WTC11 (cell line): ENCODE data around the gene KDM3B. TPM values are rescaled to one million over a fixed set of nuclear protein-coding genes. Genes with fewer than 3 reads are reported as not detected.
"Not testable (repeated sequence)": the region's sequence is repeated elsewhere in the genome, so short reads cannot be mapped to it uniquely, and the experiment has no call there.

Source experiments
- ATAC-seq: fragments of 200-7000 bp; cut with Tn5 transposase; 2 replicates; pipeline ENCODE4 v1.10.0; 2021; ENCODE audit warnings: mild to moderate bottlenecking, moderate library complexity
- CTCF ChIA-PET: fragments of 300-600 bp; sonication (Branson Sonifier 250); formaldehyde crosslinking; loops from one replicate; lab custom pipeline; 2021; ENCODE audit warnings: antibody characterized with exemption; lab: Charles Lee
- POLR2A ChIA-PET: fragments of 350-600 bp; sonication (Branson Sonifier 250); formaldehyde crosslinking; loops from one replicate; lab custom pipeline; 2021; ENCODE audit warnings: antibody characterized with exemption; lab: Charles Lee
- DNase-seq: peaks from one replicate; pipeline ENCODE4 v3.0.0; 2021; ENCODE audit warnings: low spot score
- H3K27ac Mint-ChIP-seq: 2 replicates; pipeline ENCODE4 v1.8.0; 2021; ENCODE audit warnings: mixed read lengths
- H3K27me3 Mint-ChIP-seq: 2 replicates; pipeline ENCODE4 v1.8.0; 2021; ENCODE audit warnings: low read depth, mild to moderate bottlenecking, moderate library complexity, mixed read lengths
- H3K36me3 Mint-ChIP-seq: 2 replicates; pipeline ENCODE4 v1.8.0; 2021; ENCODE audit warnings: mixed read lengths
- H3K4me1 Mint-ChIP-seq: 2 replicates; pipeline ENCODE4 v1.8.0; 2022; ENCODE audit warnings: mixed read lengths
- H3K4me3 Mint-ChIP-seq: 2 replicates; pipeline ENCODE4 v1.8.0; 2021; ENCODE audit warnings: mild to moderate bottlenecking, moderate library complexity, mixed read lengths
- H3K9me3 Mint-ChIP-seq: 2 replicates; pipeline ENCODE4 v1.8.0; 2021; ENCODE audit warnings: mixed read lengths
- ETV6 ChIP-seq: sonication (generic); formaldehyde crosslinking; IDR thresholded peaks from 2 replicates; pipeline ENCODE4 v1.8.1; 2022; ENCODE audit warnings: mild to moderate bottlenecking, missing genetic modification reagents
- GRHL2 ChIP-seq: fragments of 250-450 bp; sonication (Bioruptor Pico); IDR thresholded peaks from 2 replicates; pipeline ENCODE4 v1.8.0; 2022; ENCODE audit warnings: mild to moderate bottlenecking, moderate library complexity; ENCODE audit not compliant: insufficient replicate concordance, severe bottlenecking
- MXD4 ChIP-seq: fragments of 250-450 bp; sonication (Bioruptor Pico); IDR thresholded peaks from 2 replicates; pipeline ENCODE4 v1.8.0; 2021; ENCODE audit warnings: mild to moderate bottlenecking, moderate library complexity, borderline replicate concordance
- RELA ChIP-seq: sonication (generic); formaldehyde crosslinking; IDR thresholded peaks from 2 replicates; pipeline ENCODE4 v1.8.1; 2022; ENCODE audit warnings: missing genetic modification reagents, mild to moderate bottlenecking, borderline replicate concordance
- SMAD3 ChIP-seq: sonication (generic); formaldehyde crosslinking; IDR thresholded peaks from 2 replicates; pipeline ENCODE4 v1.8.0; 2022; ENCODE audit warnings: missing genetic modification reagents, mild to moderate bottlenecking, borderline replicate concordance
- TCF7 ChIP-seq: sonication (generic); formaldehyde crosslinking; IDR thresholded peaks from 2 replicates; pipeline ENCODE4 v1.8.0; 2022; ENCODE audit warnings: mild to moderate bottlenecking, low read depth, missing genetic modification reagents, moderate library complexity
- TP53 ChIP-seq: sonication (generic); formaldehyde crosslinking; IDR thresholded peaks from 2 replicates; pipeline ENCODE4 v1.8.1; 2023; ENCODE audit warnings: mild to moderate bottlenecking, missing genetic modification reagents
- ZBTB21 ChIP-seq: sonication (generic); formaldehyde crosslinking; IDR thresholded peaks from 2 replicates; pipeline ENCODE4 v1.8.1; 2023; ENCODE audit warnings: mild to moderate bottlenecking, missing genetic modification reagents, borderline replicate concordance
- ZNF232 ChIP-seq: sonication (generic); formaldehyde crosslinking; IDR thresholded peaks from 2 replicates; pipeline ENCODE4 v1.8.0; 2022; ENCODE audit warnings: mild to moderate bottlenecking, missing genetic modification reagents
- total RNA-seq: library from RNA; stranded (reverse); gene quantifications from 3 replicates; pipeline ENCODE4 v1.2.3, GENCODE V29; 2021
- TF ChIP-seq, protein P1 (sequence below): sonication (generic); formaldehyde crosslinking; IDR thresholded peaks from 2 replicates; pipeline ENCODE4 v1.8.1; 2023; ENCODE audit warnings: mild to moderate bottlenecking, missing genetic modification reagents
- TF ChIP-seq, protein P2 (sequence below): sonication (generic); formaldehyde crosslinking; IDR thresholded peaks from 2 replicates; pipeline ENCODE4 v1.8.1; 2022; ENCODE audit warnings: mild to moderate bottlenecking, moderate library complexity, missing genetic modification reagents
- TF ChIP-seq, protein P3 (sequence below): sonication (generic); formaldehyde crosslinking; IDR thresholded peaks from 2 replicates; pipeline ENCODE4 v1.8.1; 2023; ENCODE audit warnings: mild to moderate bottlenecking, moderate library complexity, missing genetic modification reagents
- TF ChIP-seq, protein P4 (sequence below): sonication (generic); formaldehyde crosslinking; IDR thresholded peaks from 2 replicates; pipeline ENCODE4 v1.8.0; 2022; ENCODE audit warnings: missing genetic modification reagents
- TF ChIP-seq, protein P5 (sequence below): fragments of 250-450 bp; sonication (Bioruptor Pico); IDR thresholded peaks from 2 replicates; pipeline ENCODE4 v1.9.0; 2021; ENCODE audit warnings: moderate library complexity, mild to moderate bottlenecking, inconsistent platforms, borderline replicate concordance

KDM3B gene
- total RNA-seq, 1 experiment from 2014 or later, result 87.9 TPM

DNA sequence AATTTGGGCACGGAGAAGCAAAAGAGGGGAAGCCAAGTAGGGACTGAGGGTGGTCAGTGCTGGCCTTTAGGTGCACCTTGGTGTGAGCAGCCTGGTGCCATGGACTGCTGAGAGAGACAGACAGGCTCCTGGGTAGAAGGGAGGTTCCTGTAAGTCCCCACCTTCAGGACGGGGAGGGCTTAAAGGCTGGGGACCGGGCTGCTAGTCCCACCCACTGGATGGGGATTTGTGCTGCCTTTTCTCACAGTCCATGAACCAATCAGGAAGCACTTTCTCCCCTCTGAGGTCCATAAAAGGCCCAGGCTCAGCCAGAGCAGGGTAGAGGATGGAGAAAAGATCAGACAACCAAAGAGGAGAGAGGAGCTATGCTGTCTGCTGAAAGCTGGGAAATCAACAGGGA lies 36.1 kb upstream of the KDM3B start (continued):
- TF ChIP-seq, protein P1, sequence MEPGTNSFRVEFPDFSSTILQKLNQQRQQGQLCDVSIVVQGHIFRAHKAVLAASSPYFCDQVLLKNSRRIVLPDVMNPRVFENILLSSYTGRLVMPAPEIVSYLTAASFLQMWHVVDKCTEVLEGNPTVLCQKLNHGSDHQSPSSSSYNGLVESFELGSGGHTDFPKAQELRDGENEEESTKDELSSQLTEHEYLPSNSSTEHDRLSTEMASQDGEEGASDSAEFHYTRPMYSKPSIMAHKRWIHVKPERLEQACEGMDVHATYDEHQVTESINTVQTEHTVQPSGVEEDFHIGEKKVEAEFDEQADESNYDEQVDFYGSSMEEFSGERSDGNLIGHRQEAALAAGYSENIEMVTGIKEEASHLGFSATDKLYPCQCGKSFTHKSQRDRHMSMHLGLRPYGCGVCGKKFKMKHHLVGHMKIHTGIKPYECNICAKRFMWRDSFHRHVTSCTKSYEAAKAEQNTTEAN (CRISPR knock-in tag), result no peak
- TF ChIP-seq RELA (CRISPR knock-in tag) (no peak), ETV6 (CRISPR knock-in tag) (no peak)

DNA sequence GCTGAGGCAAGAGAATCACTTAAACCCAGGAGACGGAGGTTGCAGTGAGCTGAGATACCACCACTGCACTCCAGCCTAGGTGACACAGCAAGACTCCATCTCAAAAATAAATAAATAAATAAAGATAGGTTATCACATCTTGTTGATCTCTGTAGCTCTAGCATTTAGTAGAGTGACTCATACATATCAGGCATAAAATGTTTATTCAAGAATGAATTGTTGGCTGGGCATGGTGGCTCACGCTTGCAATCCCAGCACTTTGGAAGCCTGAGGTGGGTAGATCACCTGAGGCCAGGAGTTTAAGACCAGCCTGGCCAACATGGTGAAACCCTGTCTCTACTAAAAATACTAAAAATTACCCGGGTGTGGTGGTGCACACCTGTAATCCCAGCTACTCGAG lies 34.3 kb upstream of the KDM3B start:
- H3K4me3 Mint-ChIP-seq, ATAC-seq, H3K4me1 Mint-ChIP-seq, H3K27me3 Mint-ChIP-seq, H3K27ac Mint-ChIP-seq, DNase-seq, POLR2A ChIA-PET, H3K9me3 Mint-ChIP-seq: not testable (repeated sequence)
- H3K36me3 Mint-ChIP-seq, result peaks cover 19% of the 10 kb centered on the region
- CTCF ChIA-PET, result interaction anchor here (1.2 kb wide), 1 partner anchor 34 kb away, joined by 4 read pairs; the partner anchor contains the start of gene KDM3B

DNA sequence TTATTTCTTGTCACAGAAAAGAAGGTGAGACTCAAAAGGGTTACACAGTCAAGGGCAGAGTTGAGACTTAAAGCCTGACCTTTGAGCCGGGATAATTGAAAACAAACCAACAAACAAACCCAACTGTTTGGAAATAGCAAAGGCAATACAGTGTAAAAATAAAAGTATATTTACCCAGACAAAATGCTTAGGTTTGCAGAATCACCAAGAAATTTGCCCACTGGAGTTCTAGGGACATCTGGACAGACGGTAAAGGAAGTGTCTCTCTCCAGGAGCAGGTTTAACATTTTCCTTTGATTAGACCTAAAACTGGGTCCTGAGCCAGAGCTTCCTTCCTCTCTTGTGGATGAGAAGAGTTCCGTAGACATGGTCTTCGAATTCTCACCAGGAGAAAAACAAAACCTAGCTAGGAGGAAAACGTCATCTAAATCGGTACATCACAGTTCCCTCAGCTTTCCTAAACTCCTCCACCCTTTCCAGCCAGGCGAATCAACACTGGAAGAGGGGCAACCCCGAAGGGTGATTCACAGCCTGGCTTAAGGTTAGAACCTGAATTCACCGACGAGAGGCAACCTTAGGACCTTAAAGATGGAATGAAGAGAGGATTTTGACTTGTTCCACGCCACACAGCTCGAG lies 21.6 kb upstream of the KDM3B start:
- H3K9me3 Mint-ChIP-seq, result no peaks in the 10 kb centered on the region

More for the DNA sequence above, 21.6 kb upstream of the KDM3B start:
- ATAC-seq, result peak; percentile 1; the same call in 1 of the 2 replicates
- Mint-ChIP-seq H3K4me1 (peaks cover 16% of the 10 kb centered on the region), H3K27ac (peak overlapping the region; percentile 97), H3K27me3 (no peaks in the 10 kb centered on the region), H3K4me3 (peak overlapping the region; percentile 91), H3K36me3 (peaks cover 2% of the 10 kb centered on the region; the same call in 1 of the 2 replicates)
- CTCF ChIA-PET, result interaction anchor here (0.6 to 3.1 kb wide), 6 partner anchors 19 to 173 kb away, joined by 3 to 102 read pairs (median 4); partner anchors contain the start of genes BRD8, KDM3B and KIF20A
- TF ChIP-seq TP53 (CRISPR knock-in tag) (no peak), ETV6 (CRISPR knock-in tag) (no peak), RELA (CRISPR knock-in tag) (no peak), GRHL2 (CRISPR knock-in tag) (no peak), TCF7 (CRISPR knock-in tag) (no peak), ZBTB21 (CRISPR knock-in tag) (no peak), SMAD3 (CRISPR knock-in tag) (no peak), ZNF232 (CRISPR knock-in tag) (no peak), MXD4 (CRISPR knock-in tag) (no peak)
- TF ChIP-seq, protein P2, sequence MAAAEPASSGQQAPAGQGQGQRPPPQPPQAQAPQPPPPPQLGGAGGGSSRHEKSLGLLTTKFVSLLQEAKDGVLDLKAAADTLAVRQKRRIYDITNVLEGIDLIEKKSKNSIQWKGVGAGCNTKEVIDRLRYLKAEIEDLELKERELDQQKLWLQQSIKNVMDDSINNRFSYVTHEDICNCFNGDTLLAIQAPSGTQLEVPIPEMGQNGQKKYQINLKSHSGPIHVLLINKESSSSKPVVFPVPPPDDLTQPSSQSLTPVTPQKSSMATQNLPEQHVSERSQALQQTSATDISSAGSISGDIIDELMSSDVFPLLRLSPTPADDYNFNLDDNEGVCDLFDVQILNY (CRISPR knock-in tag), result no peak
- TF ChIP-seq, protein P3, sequence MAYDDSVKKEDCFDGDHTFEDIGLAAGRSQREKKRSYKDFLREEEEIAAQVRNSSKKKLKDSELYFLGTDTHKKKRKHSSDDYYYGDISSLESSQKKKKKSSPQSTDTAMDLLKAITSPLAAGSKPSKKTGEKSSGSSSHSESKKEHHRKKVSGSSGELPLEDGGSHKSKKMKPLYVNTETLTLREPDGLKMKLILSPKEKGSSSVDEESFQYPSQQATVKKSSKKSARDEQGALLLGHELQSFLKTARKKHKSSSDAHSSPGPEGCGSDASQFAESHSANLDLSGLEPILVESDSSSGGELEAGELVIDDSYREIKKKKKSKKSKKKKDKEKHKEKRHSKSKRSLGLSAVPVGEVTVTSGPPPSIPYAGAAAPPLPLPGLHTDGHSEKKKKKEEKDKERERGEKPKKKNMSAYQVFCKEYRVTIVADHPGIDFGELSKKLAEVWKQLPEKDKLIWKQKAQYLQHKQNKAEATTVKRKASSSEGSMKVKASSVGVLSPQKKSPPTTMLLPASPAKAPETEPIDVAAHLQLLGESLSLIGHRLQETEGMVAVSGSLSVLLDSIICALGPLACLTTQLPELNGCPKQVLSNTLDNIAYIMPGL (CRISPR knock-in tag), result no peak
- TF ChIP-seq, protein P4, sequence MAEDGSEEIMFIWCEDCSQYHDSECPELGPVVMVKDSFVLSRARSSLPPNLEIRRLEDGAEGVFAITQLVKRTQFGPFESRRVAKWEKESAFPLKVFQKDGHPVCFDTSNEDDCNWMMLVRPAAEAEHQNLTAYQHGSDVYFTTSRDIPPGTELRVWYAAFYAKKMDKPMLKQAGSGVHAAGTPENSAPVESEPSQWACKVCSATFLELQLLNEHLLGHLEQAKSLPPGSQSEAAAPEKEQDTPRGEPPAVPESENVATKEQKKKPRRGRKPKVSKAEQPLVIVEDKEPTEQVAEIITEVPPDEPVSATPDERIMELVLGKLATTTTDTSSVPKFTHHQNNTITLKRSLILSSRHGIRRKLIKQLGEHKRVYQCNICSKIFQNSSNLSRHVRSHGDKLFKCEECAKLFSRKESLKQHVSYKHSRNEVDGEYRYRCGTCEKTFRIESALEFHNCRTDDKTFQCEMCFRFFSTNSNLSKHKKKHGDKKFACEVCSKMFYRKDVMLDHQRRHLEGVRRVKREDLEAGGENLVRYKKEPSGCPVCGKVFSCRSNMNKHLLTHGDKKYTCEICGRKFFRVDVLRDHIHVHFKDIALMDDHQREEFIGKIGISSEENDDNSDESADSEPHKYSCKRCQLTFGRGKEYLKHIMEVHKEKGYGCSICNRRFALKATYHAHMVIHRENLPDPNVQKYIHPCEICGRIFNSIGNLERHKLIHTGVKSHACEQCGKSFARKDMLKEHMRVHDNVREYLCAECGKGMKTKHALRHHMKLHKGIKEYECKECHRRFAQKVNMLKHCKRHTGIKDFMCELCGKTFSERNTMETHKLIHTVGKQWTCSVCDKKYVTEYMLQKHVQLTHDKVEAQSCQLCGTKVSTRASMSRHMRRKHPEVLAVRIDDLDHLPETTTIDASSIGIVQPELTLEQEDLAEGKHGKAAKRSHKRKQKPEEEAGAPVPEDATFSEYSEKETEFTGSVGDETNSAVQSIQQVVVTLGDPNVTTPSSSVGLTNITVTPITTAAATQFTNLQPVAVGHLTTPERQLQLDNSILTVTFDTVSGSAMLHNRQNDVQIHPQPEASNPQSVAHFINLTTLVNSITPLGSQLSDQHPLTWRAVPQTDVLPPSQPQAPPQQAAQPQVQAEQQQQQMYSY, result no peak
- TF ChIP-seq, protein P5, sequence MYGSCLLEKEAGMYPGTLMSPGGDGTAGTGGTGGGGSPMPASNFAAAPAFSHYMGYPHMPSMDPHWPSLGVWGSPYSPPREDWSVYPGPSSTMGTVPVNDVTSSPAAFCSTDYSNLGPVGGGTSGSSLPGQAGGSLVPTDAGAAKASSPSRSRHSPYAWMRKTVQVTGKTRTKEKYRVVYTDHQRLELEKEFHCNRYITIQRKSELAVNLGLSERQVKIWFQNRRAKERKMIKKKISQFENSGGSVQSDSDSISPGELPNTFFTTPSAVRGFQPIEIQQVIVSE, result no peak
- POLR2A ChIA-PET, result interaction anchor here (1.0 to 2.0 kb wide), 6 partner anchors 14 to 152 kb away, joined by 4 to 32 read pairs (median 9); partner anchors contain the start of genes BRD8, CDC23, KDM3B and KIF20A
- DNase-seq, result no peak
